Esophagus (tissue), 2 donors: ENCODE measurements around the gene SLC38A2. TPM values are rescaled to one million over a fixed set of nuclear protein-coding genes. Genes with fewer than 3 reads are reported as not detected.

ENCODE experiments used
- H3K27ac ChIP-seq, 2 donors: one replicate each; pipeline ENCODE4 v1.5.1; 2013; ENCODE audit warnings: low read depth in 2 of 2, mild to moderate bottlenecking in 2 of 2, inconsistent platforms in 1 of 2, low read length in 1 of 2, moderate library complexity in 1 of 2
- H3K27me3 ChIP-seq, 2 donors: one replicate each; pipeline ENCODE4 v1.6.1; 2013; ENCODE audit warnings: low read length in 2 of 2, control low read depth in 1 of 2, mild to moderate bottlenecking in 1 of 2; ENCODE audit not compliant: insufficient read depth in 2 of 2, control insufficient read depth in 1 of 2
- H3K36me3 ChIP-seq, 2 donors: one replicate each; pipeline ENCODE4 v1.6.1; 2013; ENCODE audit warnings: low read length in 1 of 2; ENCODE audit not compliant: control insufficient read depth in 2 of 2, insufficient read depth in 2 of 2
- H3K4me1 ChIP-seq, 2 donors: one replicate each; pipeline ENCODE4 v1.6.1; 2013; ENCODE audit warnings: low read length in 1 of 2; ENCODE audit not compliant: control insufficient read depth in 2 of 2, insufficient read depth in 2 of 2
- H3K4me3 ChIP-seq, 2 donors: one replicate each; pipeline ENCODE4 v1.5.1; 2013; ENCODE audit warnings: low read length in 2 of 2, mild to moderate bottlenecking in 2 of 2, low read depth in 1 of 2, moderate library complexity in 1 of 2
- H3K9me3 ChIP-seq, 2 donors: one replicate each; pipeline ENCODE4 v1.6.1; 2013; ENCODE audit warnings: mild to moderate bottlenecking in 2 of 2, low read depth in 1 of 2, low read length in 1 of 2, moderate library complexity in 1 of 2; ENCODE audit not compliant: control insufficient read depth in 2 of 2, insufficient read depth in 1 of 2
- WGBS, 2 donors: extraction: QIAGEN DNeasy Blood & Tissue Kit; methylation state at CpG; one replicate each; pipeline ENCODE4 v1.1.7; 2013; 5-methylcytosine and 5-hydroxymethylcytosine counted together
- polyA plus RNA-seq, 2 donors: library from polyadenylated mRNA; stranded (reverse); fragments of 200-250 nt; gene quantifications; one replicate each; pipeline ENCODE4 v1.2.3, GENCODE V29; 2013
- donor health status: healthy with polysubstance abuse.
- donor health status: Bipolar disorder and iron deficiency.

SLC38A2 gene
- polyA plus RNA-seq, 2 donors: 80.2 to 82.8 TPM

GRCh38 chr12:46386877-46387629 lies 14.5 kb upstream of the SLC38A2 start:
- H3K4me3 ChIP-seq: no peak overlapping the region
- 17 to 33% methylated on average over 7 of the region's 7 CpGs for WGBS, 2 donors

GRCh38 chr12:46386360-46386867 lies 13.8 kb upstream of the SLC38A2 start:
- Histone ChIP-seq H3K27ac (no peak overlapping the region), H3K4me3 (no peak overlapping the region)

More at GRCh38 chr12:46386877-46387629, 14.5 kb upstream of the SLC38A2 start:
- Histone ChIP-seq H3K9me3 (no peaks in the 10 kb centered on the region), H3K27ac (peak overlapping the region; percentile 8 to 62), H3K27me3 (no peaks in the 10 kb centered on the region), H3K36me3 (no peaks in the 10 kb centered on the region), H3K4me1 (peaks cover 0 to 5% of the 10 kb centered on the region in 2 donors)

GRCh38 chr12:46385438-46385837 lies 12.9 kb upstream of the SLC38A2 start:
- H3K4me3 ChIP-seq: no peak overlapping the region
- 91% methylated on average over 5 of the region's 5 CpGs for WGBS, 2 donors
- H3K4me1 ChIP-seq: peaks cover 0 to 5% of the 10 kb centered on the region in 2 donors

More at GRCh38 chr12:46386360-46386867, 13.8 kb upstream of the SLC38A2 start:
- Histone ChIP-seq H3K36me3 (no peaks in the 10 kb centered on the region), H3K27me3 (no peaks in the 10 kb centered on the region), H3K9me3 (no peaks in the 10 kb centered on the region), H3K4me1 (peaks cover 0 to 5% of the 10 kb centered on the region in 2 donors)
- WGBS, 2 donors: 26 to 42% methylated on average over 3 of the region's 3 CpGs

GRCh38 chr12:46384451-46385309 lies 12.1 kb upstream of the SLC38A2 start:
- Histone ChIP-seq H3K36me3 (no peaks in the 10 kb centered on the region), H3K9me3 (no peaks in the 10 kb centered on the region), H3K27me3 (no peaks in the 10 kb centered on the region), H3K4me1 (peaks cover 0 to 5% of the 10 kb centered on the region in 2 donors), H3K4me3 (peak overlapping the region in 1 of 2 donors; percentile 67), H3K27ac (peak overlapping the region; percentile 99 to 100)
- 70 to 75% methylated on average over 9 of the region's 9 CpGs for WGBS, 2 donors

More at GRCh38 chr12:46385438-46385837, 12.9 kb upstream of the SLC38A2 start:
- H3K27ac ChIP-seq: peak overlapping the region in 1 of 2 donors; percentile 51
- H3K36me3 ChIP-seq: no peaks in the 10 kb centered on the region
- H3K27me3 ChIP-seq: no peaks in the 10 kb centered on the region
- no peaks in the 10 kb centered on the region for H3K9me3 ChIP-seq

- peaks cover 0 to 5% of the 10 kb centered on the region in 2 donors for H3K4me1 ChIP-seq
- H3K36me3 ChIP-seq: no peaks in the 10 kb centered on the region
- H3K27me3 ChIP-seq: no peaks in the 10 kb centered on the region
- H3K27ac ChIP-seq: peak overlapping the region; percentile 99 to 100
- WGBS, 2 donors: 0 to 1% methylated on average over 47 of the region's 47 CpGs
- H3K4me3 ChIP-seq: peak overlapping the region; percentile 64 to 67
- no peaks in the 10 kb centered on the region for H3K9me3 ChIP-seq
Measured at GRCh38 chr12:46383654-46384450, 11.3 kb upstream of the SLC38A2 start.

GRCh38 chr12:46382964-46383653 lies 10.5 kb upstream of the SLC38A2 start:
- Histone ChIP-seq H3K27me3 (no peaks in the 10 kb centered on the region), H3K27ac (peak overlapping the region; percentile 99 to 100), H3K9me3 (no peaks in the 10 kb centered on the region), H3K4me3 (peak overlapping the region; percentile 64 to 67), H3K36me3 (no peaks in the 10 kb centered on the region), H3K4me1 (peaks cover 0 to 5% of the 10 kb centered on the region in 2 donors)
- WGBS, 2 donors: 1% methylated on average over 59 to 74 of the region's 74 CpGs

- Histone ChIP-seq H3K36me3 (no peaks in the 10 kb centered on the region), H3K27me3 (no peaks in the 10 kb centered on the region), H3K4me3 (peak overlapping the region; percentile 64 to 67), H3K9me3 (no peaks in the 10 kb centered on the region), H3K4me1 (peaks cover 0 to 3% of the 10 kb centered on the region in 2 donors), H3K27ac (peak overlapping the region; percentile 99 to 100)
- WGBS, 2 donors: 38 to 39% methylated on average over 16 of the region's 16 CpGs
Measured at GRCh38 chr12:46382408-46382963, 9.9 kb upstream of the SLC38A2 start.

GRCh38 chr12:46380881-46381280 lies 8.3 kb upstream of the SLC38A2 start:
- WGBS, 2 donors: 93 to 94% methylated on average over 1 of the region's 1 CpG
- Histone ChIP-seq H3K9me3 (no peaks in the 10 kb centered on the region), H3K4me1 (peaks cover 0 to 3% of the 10 kb centered on the region in 2 donors), H3K4me3 (no peak overlapping the region), H3K27ac (no peak overlapping the region), H3K36me3 (no peaks in the 10 kb centered on the region), H3K27me3 (no peaks in the 10 kb centered on the region)
